GM21526 (cell line): Measurements from ENCODE around the gene FIBP.

Experiments used
- ATAC-seq: cut with Tn5 transposase; IDR thresholded peaks from one replicate; pipeline ENCODE4 v1.9.1; 2021; ENCODE audit warnings: moderate library complexity; ENCODE audit not compliant: unreplicated experiment, low FRiP score

The FIBP gene

DNA sequence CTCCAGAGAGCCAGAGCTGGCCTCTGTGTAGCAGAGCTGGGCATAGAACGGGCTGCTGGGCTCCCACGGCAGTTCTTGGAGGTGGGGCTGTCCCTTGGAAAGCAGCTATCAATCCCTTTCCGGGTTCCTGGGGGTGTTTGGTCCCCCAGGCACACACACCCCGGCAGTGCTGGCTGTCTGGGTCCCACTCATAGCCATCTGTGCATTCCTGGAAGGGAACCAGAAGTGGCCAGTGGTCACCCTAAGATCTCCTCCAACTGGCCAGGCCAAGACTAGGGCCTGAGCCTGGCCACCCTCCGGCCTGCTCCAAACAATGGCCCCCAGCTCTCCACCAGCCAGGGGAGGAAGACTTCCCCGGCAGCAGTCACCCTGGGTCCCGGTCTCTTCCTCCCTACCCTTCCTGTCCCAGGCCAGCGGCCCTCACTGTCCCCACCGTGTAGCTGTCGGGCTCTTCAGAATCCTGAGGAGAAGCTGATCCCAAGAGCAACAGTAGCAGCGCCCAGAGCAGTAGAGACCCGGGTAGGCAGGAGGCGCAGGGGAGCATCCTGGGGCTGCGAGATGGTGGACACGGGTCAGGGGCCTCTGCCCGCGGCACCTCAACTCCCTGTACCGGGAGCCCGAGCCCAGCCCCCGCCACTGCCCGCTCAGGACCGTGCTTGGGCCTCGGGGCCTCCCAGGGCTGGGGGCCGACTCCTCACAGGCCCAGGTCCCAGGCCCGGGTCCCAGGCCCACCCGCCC is 16.3 kb downstream of the FIBP start:
- no peak for ATAC-seq

DNA sequence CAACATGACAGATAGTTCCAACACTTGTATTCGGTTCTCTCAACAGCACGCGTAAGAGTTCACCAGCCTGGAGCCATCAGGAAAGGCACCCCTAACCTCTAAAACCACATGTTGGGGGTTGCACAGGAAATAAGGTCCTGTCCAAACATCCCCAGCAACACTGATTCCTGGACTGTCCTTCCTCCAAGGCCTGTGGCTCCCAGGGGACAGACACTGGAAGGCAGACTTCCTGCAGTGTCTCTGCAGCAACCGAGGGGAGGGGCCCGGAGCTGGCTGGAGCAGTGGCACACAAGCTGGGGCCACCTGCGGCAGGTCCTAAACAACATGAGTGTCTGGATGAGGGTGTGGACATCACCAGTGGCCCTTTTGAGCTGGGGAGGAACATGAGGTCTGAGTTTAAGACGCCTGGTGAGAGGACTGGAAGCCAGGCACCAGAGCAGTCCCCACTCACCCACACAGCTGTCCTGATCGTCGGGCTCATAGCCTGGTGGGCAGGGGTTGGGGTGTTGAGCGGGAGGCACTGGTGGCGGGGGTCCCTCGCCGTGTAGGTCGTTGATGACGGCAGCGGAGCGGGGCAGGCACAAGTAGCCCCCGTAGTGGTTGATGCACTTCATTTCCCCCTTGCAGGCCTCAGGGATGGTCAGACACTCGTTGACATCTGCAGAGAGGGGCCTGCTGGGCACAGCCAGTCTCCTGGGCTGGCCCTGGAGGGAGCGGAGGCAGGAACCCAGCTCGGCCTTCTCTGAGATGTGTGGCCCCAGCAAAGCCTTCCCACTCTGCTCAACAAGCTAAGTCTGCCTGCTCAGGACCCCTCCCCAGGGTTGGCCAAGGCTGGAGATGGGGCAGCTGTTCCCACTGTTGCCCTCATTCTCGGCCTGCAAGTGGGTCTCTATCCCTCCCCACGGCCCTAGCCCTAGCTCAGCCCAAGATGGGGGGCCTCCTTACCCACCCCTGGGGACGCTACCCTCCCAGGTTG is 17.3 kb downstream of the FIBP start:
- ATAC-seq, result no peak

DNA sequence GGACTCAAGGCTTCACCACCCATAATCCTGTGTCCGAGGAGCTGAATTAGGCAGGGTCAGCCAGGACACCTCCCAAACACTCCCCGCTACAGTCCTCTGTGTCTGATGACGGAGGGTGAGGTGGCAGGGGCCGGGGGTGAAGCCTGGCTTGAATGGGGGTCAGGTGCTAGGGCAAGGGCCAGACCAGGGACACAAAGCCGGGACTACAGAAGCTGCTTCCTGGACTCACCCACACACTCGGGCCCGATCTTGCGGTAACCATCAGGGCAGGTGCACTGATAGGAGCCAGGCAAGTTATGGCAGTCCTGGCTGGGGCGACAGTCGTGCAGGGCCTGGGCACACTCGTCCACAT is 18.0 kb downstream of the FIBP start:
- no peak for ATAC-seq

DNA sequence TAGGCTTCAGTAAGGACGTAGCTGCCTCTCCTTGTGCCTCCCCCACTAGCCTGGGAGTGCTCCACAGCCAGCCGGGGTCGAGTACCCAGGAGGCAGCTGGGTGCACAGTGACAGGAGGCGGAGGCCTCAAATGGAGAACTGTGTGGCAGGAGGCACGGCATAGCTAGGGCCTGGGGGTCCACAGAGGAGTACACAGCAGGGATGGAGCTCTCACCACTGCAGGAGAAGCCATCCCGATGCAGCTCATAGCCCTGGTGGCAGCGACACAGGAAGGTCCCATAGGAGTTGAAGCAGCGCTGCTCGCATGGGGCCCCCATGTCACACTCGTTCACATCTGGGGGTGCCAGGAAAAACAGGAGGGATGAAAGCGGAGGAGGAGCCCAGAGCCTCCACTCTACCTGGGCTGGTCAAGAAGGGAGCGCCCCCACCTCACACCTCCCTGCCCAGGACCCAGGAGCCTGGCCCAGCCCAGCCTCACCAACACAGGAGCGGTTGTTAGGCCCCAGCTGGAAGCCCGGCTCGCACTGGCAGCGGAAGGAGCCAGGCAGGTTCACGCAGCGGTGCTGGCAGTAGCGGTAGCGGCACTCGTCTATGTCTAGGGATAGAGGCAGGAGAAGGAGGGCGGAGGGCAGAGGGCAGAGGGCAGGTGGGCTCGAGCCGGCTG is 18.5 kb downstream of the FIBP start:
- ATAC-seq, result no peak

DNA sequence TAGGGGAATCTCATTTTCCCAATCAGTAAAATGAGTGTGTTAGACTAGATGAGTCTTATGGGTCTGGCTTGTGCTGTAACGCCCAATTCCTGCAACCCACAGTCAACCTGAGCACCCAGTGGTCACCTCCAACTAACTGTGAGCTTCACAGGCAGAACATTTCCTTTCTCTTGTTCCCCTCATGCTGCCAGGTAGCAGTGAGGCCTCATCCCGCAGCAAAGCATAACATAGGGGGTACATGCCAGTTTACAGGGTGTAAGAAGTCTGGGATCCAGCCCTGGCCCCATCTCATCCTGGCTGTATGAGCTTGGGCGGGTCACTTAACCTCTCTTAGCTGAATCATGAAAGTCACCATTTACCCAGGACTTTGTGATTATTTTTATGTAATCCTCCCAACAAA is 19.4 kb downstream of the FIBP start:
- ATAC-seq, result no peak

DNA sequence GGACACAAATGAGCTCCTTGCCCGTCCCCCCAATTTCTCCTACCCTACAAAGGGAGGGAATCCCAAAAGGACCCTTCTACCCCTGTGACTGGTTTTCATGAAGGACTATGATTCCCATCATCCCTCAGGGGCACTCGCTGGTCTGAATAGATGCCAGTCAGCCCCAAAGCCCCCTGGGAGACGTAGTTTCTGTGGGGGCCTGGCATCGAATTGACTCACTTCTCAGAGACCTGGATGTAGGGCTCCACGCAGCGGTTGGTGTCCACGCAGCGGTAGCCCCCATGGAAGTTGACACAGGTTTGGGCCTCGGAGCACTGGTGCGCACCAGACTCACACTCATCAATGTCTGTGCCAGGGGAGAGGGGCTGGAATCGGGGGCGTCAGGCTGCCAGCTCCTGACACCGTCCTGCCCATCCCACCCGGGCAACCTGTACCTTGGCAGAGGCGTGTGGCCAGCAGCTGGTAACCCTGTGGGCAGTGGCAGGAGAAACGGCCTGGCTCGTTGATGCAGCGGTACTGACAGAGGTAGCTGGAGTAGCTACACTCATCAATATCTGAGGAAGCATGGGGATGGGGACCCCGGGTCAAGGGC is 20.1 kb downstream of the FIBP start:
- ATAC-seq, result no peak

DNA sequence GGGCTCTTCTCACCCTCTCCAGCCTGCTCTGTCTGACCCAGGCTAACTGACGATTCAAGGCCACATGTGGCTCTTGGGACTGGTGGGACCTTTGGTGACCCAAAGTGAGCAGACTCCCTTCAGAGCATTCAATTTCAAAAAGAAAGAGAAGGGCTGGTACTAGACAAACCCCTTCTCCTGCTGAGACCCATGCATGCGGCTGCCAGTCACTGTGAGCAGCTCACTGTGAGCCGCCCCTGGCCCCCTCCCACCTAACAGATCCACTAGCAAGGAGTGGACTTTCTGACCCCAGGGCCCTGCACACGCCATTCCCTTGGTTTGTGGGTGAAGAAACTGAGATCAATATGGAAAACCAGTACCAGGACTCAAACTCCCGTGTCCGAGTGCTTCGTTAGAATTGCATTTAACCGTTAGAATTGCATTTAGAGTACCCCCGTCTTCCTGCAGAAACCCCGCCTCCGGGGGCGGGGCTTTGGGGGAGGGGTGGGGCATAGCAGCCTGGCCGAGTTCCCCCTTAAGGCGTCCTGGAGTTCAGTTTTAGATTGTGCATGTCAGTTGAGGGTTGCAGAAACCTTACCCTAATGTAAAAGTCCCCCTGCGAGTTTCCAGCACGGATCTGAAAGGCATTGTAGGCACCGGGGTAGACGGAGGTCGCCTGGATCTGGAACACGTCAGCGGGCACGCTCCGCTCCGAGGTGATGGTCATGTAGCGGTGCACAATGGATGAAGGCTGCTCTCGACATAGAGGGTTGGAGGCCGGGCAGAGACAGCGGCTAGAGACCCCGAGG is 20.8 kb downstream of the FIBP start:
- ATAC-seq, result no peak

DNA sequence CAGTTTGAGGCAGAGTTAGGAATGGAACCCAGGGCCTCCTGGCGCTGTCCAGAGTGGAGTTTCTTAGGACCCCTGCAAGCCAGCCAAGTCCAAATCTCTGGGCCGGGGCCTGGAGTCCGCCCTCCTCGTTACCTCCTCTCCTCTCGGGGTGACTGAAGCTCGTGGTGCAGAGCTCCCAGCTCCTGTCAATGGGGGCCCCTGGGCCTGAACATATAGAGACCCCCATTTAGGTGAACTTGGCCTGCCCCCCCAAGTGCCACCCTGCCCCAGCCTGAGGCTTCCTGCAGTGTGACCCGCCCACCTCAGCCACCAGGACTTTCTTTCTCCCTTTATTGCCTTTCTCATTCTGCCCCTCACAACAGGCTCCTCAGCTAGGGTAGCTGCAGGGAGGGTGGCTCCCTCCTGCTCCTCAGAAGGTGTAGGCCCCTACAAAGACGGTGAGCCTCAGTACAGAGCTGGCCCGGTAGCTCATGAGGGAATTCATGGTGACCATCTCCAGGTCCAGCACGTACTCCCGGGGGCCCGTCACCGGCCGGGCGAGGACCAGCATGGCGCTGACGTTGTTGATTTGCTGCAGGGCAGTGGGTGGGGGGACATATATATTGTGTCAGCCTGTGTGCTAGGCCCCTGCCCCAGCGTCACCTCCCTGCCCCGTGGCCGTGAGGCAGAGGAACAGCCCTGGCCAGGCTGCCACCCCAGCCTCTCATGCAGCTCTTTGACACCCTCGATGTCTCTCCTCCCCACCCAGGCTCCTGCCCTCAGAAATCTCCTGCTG is 21.6 kb downstream of the FIBP start:
- ATAC-seq, result no peak

DNA sequence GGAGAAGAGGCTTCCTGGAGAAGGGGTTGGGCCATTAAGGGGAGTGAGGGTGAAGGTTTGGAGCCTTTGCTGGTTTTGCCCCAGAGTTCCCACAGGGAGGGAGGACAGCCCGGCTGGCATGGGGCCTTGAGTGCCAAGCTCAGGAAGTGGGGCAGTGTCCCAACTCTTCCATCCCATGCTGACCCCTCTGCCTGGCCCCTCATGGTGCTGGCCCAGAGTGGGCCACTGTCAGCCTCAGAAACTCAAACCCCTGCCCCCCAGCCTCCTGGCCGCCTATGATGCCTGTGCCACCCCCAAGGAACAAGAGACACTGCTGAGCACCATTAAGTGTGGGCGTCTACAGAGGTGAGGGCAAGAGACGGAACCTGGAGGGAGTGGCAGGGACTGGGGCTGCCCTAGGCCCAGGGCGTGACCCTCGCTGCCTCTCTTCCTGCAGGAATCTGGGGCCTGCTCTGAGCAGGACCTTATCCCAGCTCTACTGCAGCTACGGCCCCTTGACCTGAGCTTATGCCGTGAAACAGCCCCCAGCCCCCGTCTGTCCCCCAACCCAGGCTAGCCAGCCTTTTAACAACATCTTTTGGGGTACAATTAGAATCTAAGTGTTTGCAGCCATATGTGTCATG is 22.6 kb downstream of the FIBP start:
- no peak for ATAC-seq

DNA sequence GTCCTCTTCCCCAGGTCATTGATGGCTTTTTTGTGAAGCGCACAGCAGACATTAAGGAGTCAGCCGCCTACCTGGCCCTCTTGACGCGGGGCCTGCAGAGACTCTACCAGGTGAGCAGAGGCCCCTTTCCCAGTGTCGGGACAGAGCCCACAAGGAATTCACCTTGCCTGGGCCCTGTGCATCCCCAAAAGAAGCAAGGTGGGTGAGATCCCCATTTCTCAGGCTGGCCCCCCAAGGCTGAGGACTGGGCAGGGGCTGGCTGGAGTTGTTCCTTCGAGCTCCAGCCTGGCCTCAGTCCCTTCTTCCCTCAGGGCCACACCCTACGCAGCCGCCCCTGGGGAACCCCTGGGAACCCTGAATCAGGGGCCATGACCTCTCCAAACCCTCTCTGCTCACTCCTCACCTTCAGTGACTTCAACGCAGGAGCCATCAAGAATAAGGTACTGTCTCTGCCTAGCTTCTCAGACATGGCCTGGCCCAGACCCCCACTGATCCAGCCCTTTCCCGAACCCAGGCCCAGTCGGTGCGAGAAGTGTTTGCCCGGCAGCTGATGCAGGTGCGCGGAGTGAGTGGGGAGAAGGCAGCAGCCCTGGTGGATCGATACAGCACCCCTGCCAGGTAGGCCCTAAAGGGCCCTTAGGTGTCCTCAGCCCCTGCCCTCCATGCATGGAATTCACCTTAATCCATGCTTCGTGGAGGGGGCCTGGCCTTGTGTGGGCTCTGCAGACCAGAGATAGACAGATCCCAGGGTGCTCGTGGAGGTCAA is 23.4 kb downstream of the FIBP start:
- ATAC-seq, result no peak

DNA sequence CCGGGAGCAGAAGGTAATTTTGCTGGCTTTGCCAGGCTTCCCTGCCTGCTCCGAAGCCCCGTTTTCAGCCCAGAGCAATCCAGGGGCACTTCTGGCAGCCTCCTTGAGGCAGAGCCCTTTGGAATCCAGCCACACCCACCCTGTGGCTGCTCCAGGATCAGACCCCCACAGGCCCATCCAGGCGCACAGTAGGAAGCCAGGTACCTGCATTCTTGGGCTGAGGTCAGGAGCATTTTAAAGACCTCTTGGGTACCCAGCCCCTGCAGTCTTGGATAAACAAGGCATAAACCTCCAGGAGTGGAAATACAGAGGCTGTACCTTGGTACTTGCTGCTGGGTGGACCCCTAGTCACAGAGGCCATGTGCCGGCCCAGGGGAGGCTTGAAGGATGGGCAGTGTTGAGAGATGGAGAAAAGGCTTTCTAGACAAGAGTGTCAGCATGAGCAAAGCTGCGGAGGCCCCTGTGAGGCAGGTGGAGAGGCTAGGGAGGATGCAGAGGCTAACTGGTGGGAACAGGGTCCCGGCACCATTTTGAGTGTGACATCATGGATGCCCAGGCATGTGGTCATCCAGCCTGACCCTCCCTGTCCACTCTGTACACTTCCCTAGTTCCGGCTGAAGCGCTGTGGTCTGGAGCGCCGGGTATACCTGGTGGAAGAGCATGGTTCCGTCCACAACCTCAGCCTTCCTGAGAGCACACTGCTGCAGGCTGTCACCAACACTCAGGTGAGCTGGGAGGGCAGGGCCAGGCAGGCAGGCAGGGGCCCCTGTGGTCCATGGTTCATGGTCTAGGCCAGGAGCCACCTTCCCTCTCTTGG is 24.2 kb downstream of the FIBP start:
- ATAC-seq, result no peak

DNA sequence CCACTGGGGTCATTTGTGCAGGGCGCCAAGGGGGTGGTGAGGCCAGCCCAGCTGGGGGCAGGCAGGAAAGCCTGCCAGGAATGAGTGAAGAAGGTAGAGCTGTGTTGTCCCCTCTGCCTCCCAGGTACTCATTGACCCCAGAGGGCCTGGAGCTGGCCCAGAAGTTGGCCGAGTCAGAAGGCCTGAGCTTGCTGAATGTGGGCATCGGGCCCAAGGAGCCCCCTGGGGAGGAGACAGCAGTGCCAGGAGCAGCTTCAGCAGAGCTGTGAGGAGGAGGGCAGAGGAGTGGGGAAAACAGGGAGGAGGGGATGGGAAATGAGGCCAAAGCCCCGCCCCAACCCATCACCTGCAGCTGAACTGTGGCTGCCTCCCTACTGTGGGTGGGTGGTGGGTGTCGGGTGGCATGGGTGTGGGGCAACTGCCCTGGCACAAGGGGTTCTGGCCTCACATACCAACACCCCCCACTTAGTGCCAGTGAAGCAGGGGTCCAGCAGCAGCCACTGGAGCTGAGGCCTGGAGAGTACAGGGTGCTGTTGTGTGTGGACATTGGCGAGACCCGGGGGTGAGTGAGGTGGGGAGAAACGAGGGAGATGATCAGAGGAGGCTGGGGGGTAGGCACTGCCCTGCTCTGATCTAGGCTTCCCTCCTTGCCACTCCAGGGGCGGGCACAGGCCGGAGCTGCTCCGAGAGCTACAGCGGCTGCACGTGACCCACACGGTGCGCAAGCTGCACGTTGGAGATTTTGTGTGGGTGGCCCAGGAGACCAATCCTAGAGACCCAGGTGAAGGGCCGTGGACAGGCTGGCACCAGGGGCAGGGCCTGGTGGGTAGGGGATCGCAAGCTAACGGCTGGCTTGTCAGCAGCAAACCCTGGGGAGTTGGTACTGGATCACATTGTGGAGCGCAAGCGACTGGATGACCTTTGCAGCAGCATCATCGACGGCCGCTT is 25.1 kb downstream of the FIBP start:
- ATAC-seq, result no peak

DNA sequence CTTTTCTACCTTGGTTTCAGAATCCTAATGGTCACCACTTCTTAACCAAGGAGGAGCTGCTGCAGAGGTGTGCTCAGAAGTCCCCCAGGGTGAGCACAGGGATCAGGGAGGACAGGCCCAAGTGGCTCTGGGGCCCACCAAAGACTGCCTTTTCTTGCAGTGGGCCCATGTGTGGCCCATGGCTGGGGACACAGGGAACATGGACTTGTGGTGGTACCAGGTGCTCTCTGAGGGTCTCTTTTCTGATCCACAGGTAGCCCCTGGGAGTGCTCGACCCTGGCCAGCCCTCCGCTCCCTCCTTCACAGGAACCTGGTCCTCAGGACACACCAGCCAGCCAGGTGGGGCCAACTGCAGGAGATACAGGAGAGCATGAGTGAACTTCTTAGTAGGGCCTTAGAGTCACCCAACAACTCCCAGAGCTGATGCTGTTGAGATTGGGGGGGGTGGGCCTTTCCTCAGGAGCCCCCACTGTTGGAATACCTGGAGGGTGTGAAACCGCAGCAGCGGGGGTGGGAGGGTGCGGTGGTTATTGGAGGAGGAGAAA is 26.0 kb downstream of the FIBP start:
- no peak for ATAC-seq

DNA sequence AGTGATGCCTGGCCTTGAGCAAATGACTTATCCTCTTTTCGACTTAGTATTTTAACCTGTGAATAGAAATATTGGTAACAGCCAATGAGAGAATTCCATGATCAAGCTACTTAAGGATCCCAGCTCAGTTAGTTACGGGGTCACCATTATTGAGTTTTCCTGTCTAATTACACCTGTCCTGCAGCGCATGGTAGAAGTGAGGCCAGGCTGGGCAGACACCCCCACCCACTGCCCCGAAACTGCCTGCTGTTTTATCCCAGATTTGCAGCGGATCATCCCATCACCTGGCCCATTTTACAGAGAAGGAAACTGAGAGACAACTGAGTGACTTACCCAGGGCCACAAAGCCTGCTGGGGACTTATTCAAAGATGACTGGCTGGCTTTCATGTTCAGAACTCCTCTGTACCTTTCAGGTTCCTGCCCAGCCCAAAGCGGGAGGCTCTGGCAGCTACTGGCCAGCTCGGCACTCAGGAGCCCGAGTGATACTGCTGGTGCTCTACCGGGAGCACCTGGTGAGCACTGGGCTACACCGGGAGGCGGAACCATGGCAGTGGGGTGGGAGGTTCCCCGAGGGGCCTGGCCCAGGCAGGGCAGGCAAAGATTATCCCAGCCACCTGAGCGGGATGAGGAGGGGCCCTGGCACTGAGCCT is 26.6 kb downstream of the FIBP start:
- no peak for ATAC-seq

DNA sequence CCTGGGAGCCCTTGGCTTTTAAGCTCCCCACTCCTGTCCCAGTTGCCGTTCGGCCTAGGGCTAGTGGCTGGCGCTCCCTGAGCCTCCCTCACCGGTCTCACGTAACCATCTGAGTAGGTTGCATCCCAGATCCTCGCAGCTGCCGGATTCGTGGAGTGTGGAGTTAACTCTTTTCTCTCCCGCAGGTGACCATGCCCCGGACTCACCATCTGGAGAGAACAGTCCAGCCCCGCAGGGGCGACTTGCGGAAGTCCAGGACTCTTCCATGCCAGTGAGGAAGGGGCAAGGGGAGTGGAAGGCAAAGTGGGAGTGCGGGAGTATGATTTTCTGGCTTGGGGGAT is 27.1 kb downstream of the FIBP start:
- ATAC-seq, result no peak
